HG03103 (cell line): ENCODE results near the gene RBM12.

ENCODE experiments used
- ATAC-seq: cut with Tn5 transposase; IDR thresholded peaks from one replicate; pipeline ENCODE4 v1.9.1; 2021; ENCODE audit warnings: low read depth; ENCODE audit not compliant: unreplicated experiment

The RBM12 gene

DNA sequence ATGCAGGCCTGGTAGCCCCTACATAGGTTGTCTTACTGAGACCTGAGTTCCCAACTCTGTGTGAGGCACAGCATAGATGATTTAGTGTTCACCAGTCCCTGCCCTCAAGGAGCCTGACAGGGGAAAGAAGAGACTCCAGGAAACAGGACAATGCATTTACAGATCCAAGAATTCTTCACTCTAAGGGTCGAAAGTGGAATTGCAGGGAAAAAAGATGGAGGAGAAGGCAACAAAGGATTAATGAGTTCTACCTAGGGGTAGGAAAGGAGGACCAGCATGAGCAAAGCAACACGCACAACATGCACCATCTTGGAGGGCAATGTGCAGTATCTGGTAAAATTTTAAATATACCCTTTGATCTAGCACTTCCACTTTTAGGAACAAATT is 43.1 kb downstream of the RBM12 start:
- ATAC-seq, result no peak

DNA sequence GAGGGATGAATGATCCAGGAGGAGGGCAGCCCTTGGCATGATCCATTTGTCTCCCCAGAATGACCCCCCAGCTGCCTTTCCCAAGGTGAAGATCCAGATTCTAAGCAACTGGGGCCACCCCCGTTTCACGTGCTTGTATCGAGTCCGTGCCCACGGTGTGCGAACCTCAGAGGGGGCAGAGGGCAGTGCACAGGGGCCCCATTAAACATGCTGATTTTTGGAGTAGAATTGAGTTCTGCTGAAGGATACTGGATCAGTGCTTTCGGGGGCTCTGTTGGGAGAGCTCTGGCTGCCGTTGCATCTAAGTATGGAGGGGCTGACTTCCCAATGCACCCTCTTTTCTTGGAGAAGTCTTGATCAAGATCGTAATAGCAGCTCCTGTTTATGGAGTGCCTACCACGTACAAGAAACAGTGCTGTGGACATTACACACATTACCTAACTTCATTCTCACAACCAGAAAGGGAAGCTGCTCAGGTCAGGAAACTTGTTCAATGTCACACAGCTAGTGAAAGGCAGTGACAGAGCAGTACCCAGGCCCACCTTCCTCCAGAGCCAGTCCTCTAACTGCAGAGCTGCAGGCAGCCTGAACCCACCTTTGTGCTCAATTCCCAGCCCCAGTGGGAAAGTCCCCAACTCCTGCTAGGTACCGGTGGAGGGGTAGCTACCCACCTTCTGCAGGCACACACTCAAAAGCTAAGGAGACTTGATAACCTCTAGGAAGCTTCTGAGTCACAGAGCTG is 43.7 kb downstream of the RBM12 start:
- no peak for ATAC-seq

- no peak for ATAC-seq
Observed at GRCh38 chr20:35619196-35620095, 45.3 kb downstream of the RBM12 start.

GRCh38 chr20:35618263-35619131 is 46.2 kb downstream of the RBM12 start:
- no peak for ATAC-seq

- no peak for ATAC-seq
Observed at GRCh38 chr20:35617397-35618262, 47.1 kb downstream of the RBM12 start.

- ATAC-seq, result no peak
Observed at GRCh38 chr20:35616465-35617396, 48.0 kb downstream of the RBM12 start.

GRCh38 chr20:35615667-35616464 is 48.8 kb downstream of the RBM12 start, which contains the start of gene SPAG4:
SPAG4 (plus strand) TSS chr20:35615829; CDS start chr20:35616004, 175 bp downstream.
- ATAC-seq, result peak; percentile 78

DNA sequence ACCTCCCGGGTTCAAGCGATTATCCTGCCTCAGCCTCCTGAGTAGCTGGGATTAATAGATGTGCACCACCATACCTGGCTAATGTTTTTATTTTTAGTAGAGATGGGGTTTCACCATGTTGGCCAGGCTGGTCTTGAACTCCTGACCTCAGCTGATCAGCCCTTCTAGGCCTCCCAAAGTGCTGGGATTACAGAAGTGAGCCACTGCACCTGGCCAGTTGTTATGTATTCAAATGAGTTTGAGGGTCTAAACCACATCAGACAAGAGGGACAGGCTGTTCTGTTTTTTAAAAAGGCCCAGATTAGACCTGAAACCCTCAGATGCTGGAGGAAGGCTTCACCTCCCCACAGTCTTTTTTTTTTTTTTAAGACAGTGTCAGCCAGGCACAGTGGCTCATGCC is 53.2 kb downstream of the RBM12 start:
- ATAC-seq, result no peak

DNA sequence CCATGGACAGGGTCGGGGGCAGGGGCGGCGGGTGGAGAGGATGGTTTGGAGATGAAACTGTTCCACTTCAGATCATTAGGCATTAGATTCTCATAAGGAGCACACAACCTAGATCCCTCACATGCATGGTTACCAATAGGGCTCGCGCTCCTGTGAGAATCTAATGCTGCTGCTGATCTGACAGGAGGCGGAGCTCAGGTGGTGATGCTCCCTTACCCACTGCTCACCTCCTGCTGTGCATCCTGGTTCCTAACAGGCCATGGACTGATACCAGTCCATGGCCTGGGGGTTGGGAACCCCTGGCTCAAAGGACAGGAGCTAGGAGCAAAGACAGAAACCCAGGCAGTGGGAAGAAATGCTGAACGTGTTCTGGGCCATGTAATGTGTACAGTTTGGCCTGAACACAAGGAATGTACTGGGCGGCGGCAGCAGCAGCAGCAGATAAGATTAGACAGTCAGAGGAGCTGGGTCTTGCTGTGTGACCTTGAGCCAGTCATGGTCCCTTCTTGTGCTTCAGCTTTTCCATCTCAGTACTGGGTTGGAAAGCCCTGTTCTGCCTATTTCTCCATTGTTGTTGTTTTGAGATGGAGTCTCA is 53.8 kb downstream of the RBM12 start:
- no peak for ATAC-seq

- no peak for ATAC-seq
Observed at GRCh38 chr20:35607003-35607735, 57.5 kb downstream of the RBM12 start.

GRCh38 chr20:35606127-35606526 is 58.6 kb downstream of the RBM12 start:
- no peak for ATAC-seq

GRCh38 chr20:35604449-35604747 is 60.3 kb downstream of the RBM12 start:
- ATAC-seq, result no peak

- no peak for ATAC-seq
Observed at GRCh38 chr20:35603695-35604448, 60.8 kb downstream of the RBM12 start.

DNA sequence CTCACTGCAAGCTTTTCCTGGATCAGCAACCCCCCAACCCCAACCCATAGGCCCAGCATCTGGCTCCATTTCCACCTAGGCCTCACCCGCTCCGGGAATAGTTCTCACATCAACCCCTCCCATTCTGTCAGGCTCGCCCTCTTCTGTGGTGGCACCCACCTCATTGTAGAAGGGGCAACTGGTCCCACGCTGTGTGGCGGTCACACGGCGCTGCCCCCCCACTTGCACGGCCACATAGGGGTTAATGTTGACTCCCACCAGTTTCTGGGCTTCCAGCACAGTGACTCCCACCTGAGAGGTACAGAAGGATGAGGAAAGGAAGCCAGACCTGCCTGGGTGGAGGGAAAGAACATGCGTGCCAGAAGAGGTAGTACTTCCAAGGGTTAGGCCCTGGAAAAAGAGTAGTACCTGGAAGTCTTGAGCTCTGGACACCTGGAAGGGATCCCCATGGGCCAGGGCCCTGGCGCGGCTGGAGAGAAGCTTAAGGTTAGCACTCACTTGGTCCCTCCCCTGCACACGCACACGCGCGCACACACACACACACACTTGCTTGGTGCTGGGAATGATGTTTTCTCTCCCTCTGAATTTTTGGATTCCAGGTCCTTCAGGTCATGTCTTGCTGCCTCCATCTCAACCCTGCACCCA is 61.7 kb downstream of the RBM12 start:
- ATAC-seq, result no peak

GRCh38 chr20:35601990-35602389 is 62.7 kb downstream of the RBM12 start:
- no peak for ATAC-seq
